Measurements from ENCODE around the gene SLC17A8. TPM values are rescaled to one million over a fixed set of nuclear protein-coding genes. Genes with fewer than 3 reads are reported as not detected.
A peak's percentile ranks its signal among the peaks of the same experiment; 100 is the strongest.
"Not testable (repeated sequence)": the region's sequence is repeated elsewhere in the genome, so short reads cannot be mapped to it uniquely, and the experiment has no call there.

The SLC17A8 gene
- not detected in 2 replicates for total RNA-seq (2014; rRNA removed; shearing (Covaris generic))
- not detected in 2 replicates for polyA plus RNA-seq (2014; cell fraction: nucleus; rRNA removed)

GRCh38 chr12:100356644-100357223 lies at the start of gene SLC17A8:
Gene SLC17A8 (plus strand): TSS chr12:100357074. CDS start chr12:100357392, 318 bp downstream.
- DNase-seq (ENCODE audit: extremely low read depth, low read depth) = no peak

- not testable (repeated sequence) for DNase-seq (ENCODE audit: extremely low read depth, low read depth)
Observed at GRCh38 chr12:100308138-100308537, 48.7 kb upstream of the SLC17A8 start.

- no peak for DNase-seq (ENCODE audit: extremely low read depth, low read depth)
Observed at GRCh38 chr12:100311317-100311716, 45.6 kb upstream of the SLC17A8 start.

- DNase-seq (ENCODE audit: extremely low read depth, low read depth) = no peak
Observed at GRCh38 chr12:100317371-100317770, 39.5 kb upstream of the SLC17A8 start.

- no peak for DNase-seq (ENCODE audit: extremely low read depth, low read depth)
Observed at GRCh38 chr12:100324498-100324897, 32.4 kb upstream of the SLC17A8 start.

- no peak for DNase-seq (ENCODE audit: extremely low read depth, low read depth)
Observed at GRCh38 chr12:100326208-100326607, 30.7 kb upstream of the SLC17A8 start.

GRCh38 chr12:100329800-100330199 lies 27.1 kb upstream of the SLC17A8 start:
- DNase-seq (ENCODE audit: extremely low read depth, low read depth) = no peak

GRCh38 chr12:100331871-100332270 lies 25.0 kb upstream of the SLC17A8 start:
- DNase-seq (ENCODE audit: extremely low read depth, low read depth) = no peak

- no peak for DNase-seq (ENCODE audit: extremely low read depth, low read depth)
Observed at GRCh38 chr12:100332852-100333251, 24.0 kb upstream of the SLC17A8 start.

GRCh38 chr12:100337299-100337698 lies 19.6 kb upstream of the SLC17A8 start:
- DNase-seq (ENCODE audit: extremely low read depth, low read depth) = no peak

- no peak for DNase-seq (ENCODE audit: extremely low read depth, low read depth)
Observed at GRCh38 chr12:100337727-100338126, 19.1 kb upstream of the SLC17A8 start.

- DNase-seq (ENCODE audit: extremely low read depth, low read depth) = no peak
Observed at GRCh38 chr12:100339071-100339470, 17.8 kb upstream of the SLC17A8 start.

GRCh38 chr12:100342897-100343296 lies 14.0 kb upstream of the SLC17A8 start:
- DNase-seq (ENCODE audit: extremely low read depth, low read depth) = not testable (repeated sequence)

- not testable (repeated sequence) for DNase-seq (ENCODE audit: extremely low read depth, low read depth)
Observed at GRCh38 chr12:100344351-100344750, 12.5 kb upstream of the SLC17A8 start.

GRCh38 chr12:100345020-100345767 lies 11.7 kb upstream of the SLC17A8 start:
- DNase-seq (ENCODE audit: extremely low read depth, low read depth) = no peak

- no peak for DNase-seq (ENCODE audit: extremely low read depth, low read depth)
Observed at GRCh38 chr12:100346660-100347059, 10.2 kb upstream of the SLC17A8 start.

- DNase-seq (ENCODE audit: extremely low read depth, low read depth) = peak; percentile 41
Observed at GRCh38 chr12:100348657-100349454, 8.0 kb upstream of the SLC17A8 start.

GRCh38 chr12:100359248-100359647 lies 2.4 kb downstream of the SLC17A8 start:
- DNase-seq (ENCODE audit: extremely low read depth, low read depth) = no peak

- DNase-seq (ENCODE audit: extremely low read depth, low read depth) = no peak
Observed at GRCh38 chr12:100359822-100360221, 2.9 kb downstream of the SLC17A8 start.

- DNase-seq (ENCODE audit: extremely low read depth, low read depth) = no peak
Observed at GRCh38 chr12:100360450-100360849, 3.6 kb downstream of the SLC17A8 start.

- no peak for DNase-seq (ENCODE audit: extremely low read depth, low read depth)
Observed at GRCh38 chr12:100364324-100364723, 7.5 kb downstream of the SLC17A8 start.

All from NCI-H460 (cell line).